ENCODE data around the gene OGFOD1. TPM values are rescaled to one million over a fixed set of nuclear protein-coding genes. Genes with fewer than 3 reads are reported as not detected.

OGFOD1 gene
- total RNA-seq, 1 donor from 2014 or later: 75.8 TPM

DNA sequence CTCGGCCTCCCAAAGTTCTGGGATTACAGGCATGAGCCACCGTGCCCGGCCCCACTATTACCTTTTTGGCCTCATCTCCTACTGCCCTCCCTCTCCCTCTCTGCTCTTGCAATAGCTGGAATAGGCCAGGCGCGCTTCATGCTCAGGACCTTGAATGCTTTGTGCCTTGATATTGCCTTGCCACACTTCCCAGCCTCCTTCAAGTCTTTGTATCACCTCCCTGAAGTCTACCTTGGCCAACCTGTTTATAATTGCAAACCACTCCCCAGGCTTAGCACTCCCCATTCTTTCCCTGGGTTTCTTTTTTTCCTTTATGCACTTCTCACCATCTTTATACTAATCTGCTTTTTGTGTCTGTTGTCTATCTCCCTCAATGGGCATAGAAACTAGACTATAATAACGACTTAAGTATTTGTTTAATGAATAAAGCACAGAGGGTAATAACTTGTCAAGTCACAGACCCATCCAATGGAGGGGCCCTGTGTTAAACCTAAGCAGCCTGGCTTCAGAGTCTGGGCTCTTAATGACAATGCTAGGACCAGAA is 6.6 kb downstream of the OGFOD1 start:
- TF ChIP-seq, protein P1, sequence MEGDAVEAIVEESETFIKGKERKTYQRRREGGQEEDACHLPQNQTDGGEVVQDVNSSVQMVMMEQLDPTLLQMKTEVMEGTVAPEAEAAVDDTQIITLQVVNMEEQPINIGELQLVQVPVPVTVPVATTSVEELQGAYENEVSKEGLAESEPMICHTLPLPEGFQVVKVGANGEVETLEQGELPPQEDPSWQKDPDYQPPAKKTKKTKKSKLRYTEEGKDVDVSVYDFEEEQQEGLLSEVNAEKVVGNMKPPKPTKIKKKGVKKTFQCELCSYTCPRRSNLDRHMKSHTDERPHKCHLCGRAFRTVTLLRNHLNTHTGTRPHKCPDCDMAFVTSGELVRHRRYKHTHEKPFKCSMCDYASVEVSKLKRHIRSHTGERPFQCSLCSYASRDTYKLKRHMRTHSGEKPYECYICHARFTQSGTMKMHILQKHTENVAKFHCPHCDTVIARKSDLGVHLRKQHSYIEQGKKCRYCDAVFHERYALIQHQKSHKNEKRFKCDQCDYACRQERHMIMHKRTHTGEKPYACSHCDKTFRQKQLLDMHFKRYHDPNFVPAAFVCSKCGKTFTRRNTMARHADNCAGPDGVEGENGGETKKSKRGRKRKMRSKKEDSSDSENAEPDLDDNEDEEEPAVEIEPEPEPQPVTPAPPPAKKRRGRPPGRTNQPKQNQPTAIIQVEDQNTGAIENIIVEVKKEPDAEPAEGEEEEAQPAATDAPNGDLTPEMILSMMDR (IDR thresholded peaks at IDR 0.05; ENCODE audit: insufficient read depth, low read length, poor library complexity, severe bottlenecking): no peak
- Histone ChIP-seq H3K4me3 (ENCODE audit: low read depth, low read length) (no peak overlapping the region), H3K36me3 (ENCODE audit: control insufficient read depth, insufficient read depth, low read length) (no peaks in the 10 kb centered on the region), H3K27me3 (ENCODE audit: control insufficient read depth, insufficient read depth, low read length) (no peaks in the 10 kb centered on the region)
- DNase-seq (ENCODE audit: low read depth): no peak

DNA sequence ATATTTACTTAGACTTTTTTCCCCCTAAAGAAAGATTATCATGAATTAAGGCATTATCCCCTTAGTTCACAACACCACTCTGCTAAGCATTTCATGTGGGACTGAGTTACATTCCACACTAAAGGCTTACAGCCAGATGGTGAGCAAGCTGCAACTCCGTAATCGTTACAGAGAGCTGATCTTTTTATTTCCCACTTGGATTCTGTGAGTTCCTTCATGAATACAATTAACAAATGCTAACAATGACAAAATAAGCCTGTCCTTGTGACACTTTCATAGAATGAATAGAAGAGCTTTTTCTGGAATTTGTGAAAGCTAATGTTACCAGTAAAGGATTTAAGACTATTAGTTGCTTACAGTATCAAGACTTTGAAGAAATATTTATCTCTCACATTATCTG is 8.7 kb downstream of the OGFOD1 start:
- Histone ChIP-seq H3K27me3 (ENCODE audit: control insufficient read depth, insufficient read depth, low read length) (no peaks in the 10 kb centered on the region), H3K36me3 (ENCODE audit: control insufficient read depth, insufficient read depth, low read length) (no peaks in the 10 kb centered on the region), H3K4me3 (ENCODE audit: low read depth, low read length) (no peak overlapping the region)
- TF ChIP-seq, protein P1 (IDR thresholded peaks at IDR 0.05; ENCODE audit: insufficient read depth, low read length, poor library complexity, severe bottlenecking): no peak
- DNase-seq (ENCODE audit: low read depth): no peak

DNA sequence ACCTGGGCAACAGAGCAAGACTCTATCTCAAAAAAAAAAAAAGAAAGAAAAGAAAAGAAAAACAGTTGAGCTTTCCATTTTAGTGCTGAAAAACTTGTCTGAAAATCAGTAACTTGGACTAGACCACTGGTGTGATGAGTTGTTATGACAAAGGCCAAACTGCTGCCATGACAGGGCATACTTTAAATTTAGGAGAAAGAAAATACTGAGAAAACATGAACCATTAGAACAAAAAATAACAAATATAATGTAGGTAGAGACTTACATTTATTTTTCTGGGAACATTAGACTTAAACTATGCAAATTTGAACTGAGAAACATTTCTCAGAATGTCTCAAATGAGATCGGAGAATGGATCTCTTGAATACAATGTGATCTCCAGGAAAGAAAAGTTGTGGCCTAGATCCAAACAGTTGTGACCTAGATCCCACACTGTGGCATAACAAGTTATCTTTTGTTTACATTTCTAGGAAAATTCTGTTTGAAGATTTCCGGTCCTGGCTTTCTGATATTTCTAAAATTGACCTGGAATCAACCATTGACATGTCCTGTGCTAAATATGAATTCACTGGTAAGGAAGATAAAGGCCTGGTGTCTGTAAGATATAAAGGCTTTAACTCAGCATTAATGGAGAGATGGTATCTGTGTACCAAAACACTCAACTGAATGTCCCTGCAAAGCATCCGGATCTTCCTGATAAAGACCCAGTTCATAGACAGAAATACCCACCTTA is 10.9 kb downstream of the OGFOD1 start:
- TF ChIP-seq, protein P1 (IDR thresholded peaks at IDR 0.05; ENCODE audit: insufficient read depth, low read length, poor library complexity, severe bottlenecking): no peak
- no peak overlapping the region for H3K4me3 ChIP-seq (ENCODE audit: low read depth, low read length)
- no peak for DNase-seq (ENCODE audit: low read depth)
- no peaks in the 10 kb centered on the region for H3K27me3 ChIP-seq (ENCODE audit: control insufficient read depth, insufficient read depth, low read length)
- no peaks in the 10 kb centered on the region for H3K36me3 ChIP-seq (ENCODE audit: control insufficient read depth, insufficient read depth, low read length)

DNA sequence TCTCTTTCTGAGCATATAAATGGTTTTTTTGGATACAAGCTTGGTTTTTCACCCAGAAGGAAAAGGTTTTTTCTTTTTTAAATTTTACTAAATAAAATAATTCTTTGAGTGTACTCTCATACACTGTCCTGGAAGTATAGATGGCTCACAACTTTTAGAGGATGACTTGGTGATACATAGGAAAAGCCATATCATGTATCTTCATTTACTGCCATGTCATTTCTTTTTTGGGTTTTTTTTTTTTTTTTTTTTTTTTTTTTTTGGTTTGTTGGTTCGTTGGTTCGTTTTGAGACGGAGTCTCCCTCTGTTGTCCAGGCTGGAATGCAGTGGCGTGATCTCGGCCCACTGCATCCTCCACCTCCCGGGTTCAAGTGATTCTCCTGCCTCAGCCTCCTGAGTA is 11.8 kb downstream of the OGFOD1 start:
- Histone ChIP-seq H3K4me3 (ENCODE audit: low read depth, low read length) (no peak overlapping the region), H3K27me3 (ENCODE audit: control insufficient read depth, insufficient read depth, low read length) (no peaks in the 10 kb centered on the region), H3K36me3 (ENCODE audit: control insufficient read depth, insufficient read depth, low read length) (no peaks in the 10 kb centered on the region)
- no peak for DNase-seq (ENCODE audit: low read depth)
- TF ChIP-seq, protein P1 (IDR thresholded peaks at IDR 0.05; ENCODE audit: insufficient read depth, low read length, poor library complexity, severe bottlenecking): no peak

DNA sequence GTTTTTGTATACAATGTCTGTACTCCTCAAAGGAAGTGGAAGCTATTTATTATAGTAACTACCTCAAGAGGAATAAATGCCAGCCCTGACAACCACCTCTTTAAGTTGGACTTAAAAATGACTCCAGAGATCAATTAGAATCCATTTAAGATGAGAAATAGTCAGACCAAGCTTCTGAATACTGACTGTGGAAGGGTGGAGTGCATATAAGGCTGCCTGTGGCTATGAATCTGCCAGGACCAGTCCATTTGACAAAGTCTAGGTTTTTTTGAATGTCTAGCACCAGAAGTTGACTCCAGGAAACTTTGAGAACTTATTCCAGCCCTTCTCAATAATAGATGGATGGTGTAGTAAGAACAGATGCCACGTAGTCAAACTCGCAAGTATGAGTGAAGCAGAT is 15.0 kb downstream of the OGFOD1 start:
- TF ChIP-seq, protein P1 (IDR thresholded peaks at IDR 0.05; ENCODE audit: insufficient read depth, low read length, poor library complexity, severe bottlenecking): no peak
- DNase-seq (ENCODE audit: low read depth): no peak
- H3K27me3 ChIP-seq (ENCODE audit: control insufficient read depth, insufficient read depth, low read length): no peaks in the 10 kb centered on the region
- no peak overlapping the region for H3K4me3 ChIP-seq (ENCODE audit: low read depth, low read length)
- no peaks in the 10 kb centered on the region for H3K36me3 ChIP-seq (ENCODE audit: control insufficient read depth, insufficient read depth, low read length)

DNA sequence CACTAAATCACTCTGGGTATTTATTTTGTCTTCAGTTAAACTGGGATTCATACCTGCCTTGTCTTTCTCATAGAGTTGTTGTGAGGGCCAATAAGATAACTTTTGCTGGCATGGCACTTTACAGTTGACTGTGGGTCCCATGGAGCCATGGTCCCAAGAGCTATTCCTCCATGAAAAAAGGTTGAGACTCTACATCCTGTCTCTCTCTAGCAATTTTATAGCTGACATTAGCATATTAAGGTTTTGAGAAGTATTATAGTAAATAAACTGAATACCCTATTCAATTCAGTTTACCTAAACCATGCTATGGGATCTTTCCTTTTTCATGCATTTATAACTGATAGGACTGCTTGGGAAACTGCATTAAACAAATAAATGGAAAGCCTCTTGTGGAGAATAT is 17.4 kb downstream of the OGFOD1 start:
- H3K4me3 ChIP-seq (ENCODE audit: low read depth, low read length): no peak overlapping the region
- H3K36me3 ChIP-seq (ENCODE audit: control insufficient read depth, insufficient read depth, low read length): no peaks in the 10 kb centered on the region
- no peak for DNase-seq (ENCODE audit: low read depth)
- H3K27me3 ChIP-seq (ENCODE audit: control insufficient read depth, insufficient read depth, low read length): no peaks in the 10 kb centered on the region
- TF ChIP-seq, protein P1 (IDR thresholded peaks at IDR 0.05; ENCODE audit: insufficient read depth, low read length, poor library complexity, severe bottlenecking): no peak
